HepG2 (cell line): Measurements from ENCODE around the gene ABHD1. TPM values are rescaled to one million over a fixed set of nuclear protein-coding genes. Genes with fewer than 3 reads are reported as not detected.

Experiments used
- BHLHE40 ChIP-seq: IDR thresholded peaks from 2 replicates; pipeline ENCODE4 v1.6.1; 2011; ENCODE audit warnings: low read length, improper control_type of control experiment
- ELF3 ChIP-seq: IDR thresholded peaks from 2 replicates; pipeline ENCODE4 v1.6.1; 2016; ENCODE audit warnings: missing genetic modification reagents, missing compliant biosample characterization
- FOXK1 ChIP-seq: sonication (generic); formaldehyde crosslinking; IDR thresholded peaks from 2 replicates; pipeline ENCODE4 v1.4.0; 2020; ENCODE audit warnings: low read depth, missing genetic modification reagents, borderline replicate concordance
- GTF2F1 ChIP-seq: fragments of 150-350 bp; IDR thresholded peaks from 2 replicates; pipeline ENCODE4 v1.6.1; 2014; ENCODE audit warnings: low read length
- HNF1A ChIP-seq, 2 experiments: sonication (generic) in 1 of 2; formaldehyde crosslinking in 1 of 2; IDR thresholded peaks; 2 replicates each; pipeline versions ENCODE4 v1.4.0 to v1.6.1; 2016 to 2020; ENCODE audit warnings: borderline replicate concordance in 1 of 2, low read depth in 1 of 2, mild to moderate bottlenecking in 1 of 2, missing genetic modification reagents in 1 of 2
- SALL1 ChIP-seq: sonication (generic); formaldehyde crosslinking; IDR thresholded peaks from 2 replicates; pipeline ENCODE4 v1.8.0; 2022; ENCODE audit warnings: mild to moderate bottlenecking, missing genetic modification reagents
- ZMYM3 ChIP-seq: sonication (generic); formaldehyde crosslinking; IDR thresholded peaks from 2 replicates; pipeline ENCODE4 v1.5.1; 2020; ENCODE audit warnings: mild to moderate bottlenecking, missing genetic modification reagents
- ZSCAN31 ChIP-seq: sonication (generic); formaldehyde crosslinking; IDR thresholded peaks from 2 replicates; pipeline ENCODE4 v1.5.0; 2020; ENCODE audit warnings: low read depth, mild to moderate bottlenecking, missing genetic modification reagents
- polyA plus RNA-seq, 8 experiments: library from polyadenylated mRNA; depleted of rRNA in 3 of 8; stranded (reverse) in 7 of 8; unstranded in 1 of 8; fragments of >200 nt; fragmentation: Illumina TruSeq in 4 of 8; extraction: Trizol in 4 of 8; gene quantifications; 2 replicates each; pipeline versions ENCODE4 v1.2.1 to v1.2.3, GENCODE V29; 2011 to 2016; ENCODE audit warnings: low read depth in 4 of 8, missing spikeins in 1 of 8, mixed read lengths in 1 of 8; ENCODE audit not compliant: insufficient read depth in 1 of 8
- total RNA-seq, 5 experiments: library from RNA; depleted of rRNA; stranded (reverse); fragments of >200 nt; fragmentation: Illumina TruSeq; extraction: Trizol; gene quantifications; 2 replicates each; pipeline ENCODE4 v1.2.3, GENCODE V29; 2016; ENCODE audit warnings: low read depth in 1 of 5
- TF ChIP-seq, protein P1 (sequence below): sonication (generic); formaldehyde crosslinking; IDR thresholded peaks from 2 replicates; pipeline ENCODE4 v1.9.0; 2021; ENCODE audit warnings: mild to moderate bottlenecking, missing genetic modification reagents
- TF ChIP-seq, protein P2 (sequence below): sonication (generic); formaldehyde crosslinking; IDR thresholded peaks from 2 replicates; pipeline ENCODE4 v1.4.0; 2020; ENCODE audit warnings: missing genetic modification reagents

The ABHD1 gene
- total and polyA plus RNA-seq, 2 of the 13 experiments (the other 11 are each of a cell fraction or from before 2014, with no cell fraction given) = 0.04 to 0.81 TPM

GRCh38 chr2:27179344-27180000 is 55.9 kb downstream of the ABHD1 start (continued):
- TF ChIP-seq BHLHE40 = no peak
- TF ChIP-seq ZSCAN31 = no peak
- 0 out of 2 replicates have a peak, but pooled peaks have one; percentile 43 for TF ChIP-seq FOXK1 (CRISPR knock-in tag)
- TF ChIP-seq, protein P1, sequence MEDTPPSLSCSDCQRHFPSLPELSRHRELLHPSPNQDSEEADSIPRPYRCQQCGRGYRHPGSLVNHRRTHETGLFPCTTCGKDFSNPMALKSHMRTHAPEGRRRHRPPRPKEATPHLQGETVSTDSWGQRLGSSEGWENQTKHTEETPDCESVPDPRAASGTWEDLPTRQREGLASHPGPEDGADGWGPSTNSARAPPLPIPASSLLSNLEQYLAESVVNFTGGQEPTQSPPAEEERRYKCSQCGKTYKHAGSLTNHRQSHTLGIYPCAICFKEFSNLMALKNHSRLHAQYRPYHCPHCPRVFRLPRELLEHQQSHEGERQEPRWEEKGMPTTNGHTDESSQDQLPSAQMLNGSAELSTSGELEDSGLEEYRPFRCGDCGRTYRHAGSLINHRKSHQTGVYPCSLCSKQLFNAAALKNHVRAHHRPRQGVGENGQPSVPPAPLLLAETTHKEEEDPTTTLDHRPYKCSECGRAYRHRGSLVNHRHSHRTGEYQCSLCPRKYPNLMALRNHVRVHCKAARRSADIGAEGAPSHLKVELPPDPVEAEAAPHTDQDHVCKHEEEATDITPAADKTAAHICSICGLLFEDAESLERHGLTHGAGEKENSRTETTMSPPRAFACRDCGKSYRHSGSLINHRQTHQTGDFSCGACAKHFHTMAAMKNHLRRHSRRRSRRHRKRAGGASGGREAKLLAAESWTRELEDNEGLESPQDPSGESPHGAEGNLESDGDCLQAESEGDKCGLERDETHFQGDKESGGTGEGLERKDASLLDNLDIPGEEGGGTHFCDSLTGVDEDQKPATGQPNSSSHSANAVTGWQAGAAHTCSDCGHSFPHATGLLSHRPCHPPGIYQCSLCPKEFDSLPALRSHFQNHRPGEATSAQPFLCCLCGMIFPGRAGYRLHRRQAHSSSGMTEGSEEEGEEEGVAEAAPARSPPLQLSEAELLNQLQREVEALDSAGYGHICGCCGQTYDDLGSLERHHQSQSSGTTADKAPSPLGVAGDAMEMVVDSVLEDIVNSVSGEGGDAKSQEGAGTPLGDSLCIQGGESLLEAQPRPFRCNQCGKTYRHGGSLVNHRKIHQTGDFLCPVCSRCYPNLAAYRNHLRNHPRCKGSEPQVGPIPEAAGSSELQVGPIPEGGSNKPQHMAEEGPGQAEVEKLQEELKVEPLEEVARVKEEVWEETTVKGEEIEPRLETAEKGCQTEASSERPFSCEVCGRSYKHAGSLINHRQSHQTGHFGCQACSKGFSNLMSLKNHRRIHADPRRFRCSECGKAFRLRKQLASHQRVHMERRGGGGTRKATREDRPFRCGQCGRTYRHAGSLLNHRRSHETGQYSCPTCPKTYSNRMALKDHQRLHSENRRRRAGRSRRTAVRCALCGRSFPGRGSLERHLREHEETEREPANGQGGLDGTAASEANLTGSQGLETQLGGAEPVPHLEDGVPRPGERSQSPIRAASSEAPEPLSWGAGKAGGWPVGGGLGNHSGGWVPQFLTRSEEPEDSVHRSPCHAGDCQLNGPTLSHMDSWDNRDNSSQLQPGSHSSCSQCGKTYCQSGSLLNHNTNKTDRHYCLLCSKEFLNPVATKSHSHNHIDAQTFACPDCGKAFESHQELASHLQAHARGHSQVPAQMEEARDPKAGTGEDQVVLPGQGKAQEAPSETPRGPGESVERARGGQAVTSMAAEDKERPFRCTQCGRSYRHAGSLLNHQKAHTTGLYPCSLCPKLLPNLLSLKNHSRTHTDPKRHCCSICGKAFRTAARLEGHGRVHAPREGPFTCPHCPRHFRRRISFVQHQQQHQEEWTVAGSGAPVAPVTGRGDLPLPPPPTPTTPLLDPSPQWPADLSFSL = 0 out of 2 replicates have a peak, but pooled peaks have one; percentile 49
- TF ChIP-seq, protein P2, sequence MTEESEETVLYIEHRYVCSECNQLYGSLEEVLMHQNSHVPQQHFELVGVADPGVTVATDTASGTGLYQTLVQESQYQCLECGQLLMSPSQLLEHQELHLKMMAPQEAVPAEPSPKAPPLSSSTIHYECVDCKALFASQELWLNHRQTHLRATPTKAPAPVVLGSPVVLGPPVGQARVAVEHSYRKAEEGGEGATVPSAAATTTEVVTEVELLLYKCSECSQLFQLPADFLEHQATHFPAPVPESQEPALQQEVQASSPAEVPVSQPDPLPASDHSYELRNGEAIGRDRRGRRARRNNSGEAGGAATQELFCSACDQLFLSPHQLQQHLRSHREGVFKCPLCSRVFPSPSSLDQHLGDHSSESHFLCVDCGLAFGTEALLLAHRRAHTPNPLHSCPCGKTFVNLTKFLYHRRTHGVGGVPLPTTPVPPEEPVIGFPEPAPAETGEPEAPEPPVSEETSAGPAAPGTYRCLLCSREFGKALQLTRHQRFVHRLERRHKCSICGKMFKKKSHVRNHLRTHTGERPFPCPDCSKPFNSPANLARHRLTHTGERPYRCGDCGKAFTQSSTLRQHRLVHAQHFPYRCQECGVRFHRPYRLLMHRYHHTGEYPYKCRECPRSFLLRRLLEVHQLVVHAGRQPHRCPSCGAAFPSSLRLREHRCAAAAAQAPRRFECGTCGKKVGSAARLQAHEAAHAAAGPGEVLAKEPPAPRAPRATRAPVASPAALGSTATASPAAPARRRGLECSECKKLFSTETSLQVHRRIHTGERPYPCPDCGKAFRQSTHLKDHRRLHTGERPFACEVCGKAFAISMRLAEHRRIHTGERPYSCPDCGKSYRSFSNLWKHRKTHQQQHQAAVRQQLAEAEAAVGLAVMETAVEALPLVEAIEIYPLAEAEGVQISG (CRISPR knock-in tag) = 0 out of 2 replicates have a peak, but pooled peaks have one; percentile 3
- TF ChIP-seq ELF3 (CRISPR knock-in tag) = no peak
- peak; percentile 71 for TF ChIP-seq SALL1 (CRISPR knock-in tag)
- TF ChIP-seq ZMYM3 (CRISPR knock-in tag) = 0 out of 2 replicates have a peak, but pooled peaks have one; percentile 64
- no peak for TF ChIP-seq HNF1A (IDR thresholded peaks at IDR 0.05; ENCODE audit: low read depth)
- TF ChIP-seq HNF1A (CRISPR knock-in tag; IDR thresholded peaks at IDR 0.05; ENCODE audit: borderline replicate concordance) = no peak; the same call in 1 of the 2 replicates
- no peak for TF ChIP-seq GTF2F1
